ENCODE measurements around the gene CEP135.
"Not testable (repeated sequence)": the region's sequence is repeated elsewhere in the genome, so short reads cannot be mapped to it uniquely, and the experiment has no call there.

The CEP135 gene

GRCh38 chr4:55941881-55942396, 6.8 kb upstream of the CEP135 start:
- no peak for DNase-seq

GRCh38 chr4:55947254-55947882, 1.4 kb upstream of the CEP135 start:
- peak; percentile 3 for DNase-seq

- DNase-seq = no peak
These were observed 626 bp upstream of the CEP135 start for GRCh38 chr4:55947912-55948725.

- no peak for DNase-seq
These were observed 697 bp downstream of the CEP135 start for GRCh38 chr4:55949482-55949802.

GRCh38 chr4:55951191-55951922, 2.6 kb downstream of the CEP135 start:
- DNase-seq = no peak

- DNase-seq = no peak
These were observed 7.0 kb downstream of the CEP135 start for GRCh38 chr4:55955710-55956109.

- no peak for DNase-seq
These were observed 10.9 kb downstream of the CEP135 start for GRCh38 chr4:55959655-55960054.

GRCh38 chr4:55964046-55964445, 15.3 kb downstream of the CEP135 start:
- DNase-seq = no peak

- no peak for DNase-seq
These were observed 16.8 kb downstream of the CEP135 start for GRCh38 chr4:55965585-55965984.

GRCh38 chr4:55966324-55966723, 17.6 kb downstream of the CEP135 start:
- DNase-seq = not testable (repeated sequence)

- no peak for DNase-seq
These were observed 18.6 kb downstream of the CEP135 start for GRCh38 chr4:55967376-55967775.

GRCh38 chr4:55973650-55974049, 24.9 kb downstream of the CEP135 start:
- no peak for DNase-seq

GRCh38 chr4:55977811-55978210, 29.1 kb downstream of the CEP135 start:
- DNase-seq = no peak

GRCh38 chr4:55979562-55979961, 30.8 kb downstream of the CEP135 start:
- no peak for DNase-seq

- no peak for DNase-seq
These were observed 32.0 kb downstream of the CEP135 start for GRCh38 chr4:55980725-55981124.

GRCh38 chr4:55982976-55983375, 34.2 kb downstream of the CEP135 start:
- no peak for DNase-seq

GRCh38 chr4:55989766-55990165, 41.0 kb downstream of the CEP135 start:
- no peak for DNase-seq

GRCh38 chr4:55993994-55994663, 45.4 kb downstream of the CEP135 start:
- DNase-seq = no peak

- DNase-seq = no peak
These were observed 47.9 kb downstream of the CEP135 start for GRCh38 chr4:55996646-55997045.

- no peak for DNase-seq
These were observed 54.9 kb downstream of the CEP135 start for GRCh38 chr4:56003606-56004005.

GRCh38 chr4:56004235-56004634, 55.5 kb downstream of the CEP135 start:
- DNase-seq = no peak

- DNase-seq = no peak
These were observed 58.4 kb downstream of the CEP135 start for GRCh38 chr4:56007154-56007553.

- DNase-seq = no peak
These were observed 59.5 kb downstream of the CEP135 start for GRCh38 chr4:56008206-56008605.
